Keratinocyte (primary cell): ENCODE measurements around the gene TUSC2.

Source experiments
- EZH2 ChIP-seq: IDR thresholded peaks from one replicate; pipeline ENCODE4 v1.6.1; 2012; ENCODE audit warnings: inconsistent platforms, mild to moderate bottlenecking, low read length, moderate library complexity
- TF ChIP-seq, protein P1 (sequence below), 3 experiments: IDR thresholded peaks in 1 of 3; conservative IDR thresholded peaks in 1 of 3; optimal IDR thresholded peaks in 1 of 3; 2 replicates in 2 of 3; 3 replicates in 1 of 3; pipeline versions ENCODE3 to v1.5.1; 2011; ENCODE audit warnings: low read length in 3 of 3, mild to moderate bottlenecking in 3 of 3, moderate library complexity in 2 of 3, control low read depth in 1 of 3, inconsistent platforms in 1 of 3; ENCODE audit not compliant: insufficient read depth in 2 of 3; ENCODE audit errors: extremely low read depth in 1 of 3

DNA sequence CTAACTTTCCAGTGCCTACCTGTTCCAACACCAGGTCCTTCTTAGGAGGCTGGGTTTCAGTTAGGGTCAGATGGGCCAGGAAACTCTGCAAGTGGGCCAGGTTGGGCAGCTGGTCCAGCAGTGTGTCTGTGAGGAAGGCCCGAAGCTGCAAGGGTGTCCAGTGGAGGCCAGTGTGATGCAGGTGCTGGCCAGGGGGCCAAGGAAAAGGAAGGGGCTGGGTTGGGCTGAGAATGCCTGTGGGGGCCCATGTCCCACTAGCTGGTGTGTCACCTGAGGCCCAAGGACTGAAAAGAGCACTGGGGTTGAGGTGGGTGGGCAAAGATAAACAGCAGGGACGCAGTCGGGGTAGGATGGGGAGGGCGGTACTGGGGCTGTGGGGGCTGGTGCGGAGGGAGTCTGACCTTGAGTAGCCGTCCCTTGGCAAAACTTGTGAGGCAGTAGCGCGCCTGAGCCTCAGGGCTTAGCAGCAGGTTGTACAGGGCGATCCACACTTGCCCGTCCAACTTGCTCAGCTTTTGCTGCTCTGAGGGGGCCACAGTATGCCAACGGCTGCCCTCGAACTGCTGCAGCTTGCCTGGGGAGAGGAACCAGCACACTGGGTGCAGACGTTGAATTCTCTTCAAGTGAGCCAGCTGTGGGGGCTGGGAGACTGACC, 14.1 kb upstream of the TUSC2 start:
- TF ChIP-seq, protein P1, sequence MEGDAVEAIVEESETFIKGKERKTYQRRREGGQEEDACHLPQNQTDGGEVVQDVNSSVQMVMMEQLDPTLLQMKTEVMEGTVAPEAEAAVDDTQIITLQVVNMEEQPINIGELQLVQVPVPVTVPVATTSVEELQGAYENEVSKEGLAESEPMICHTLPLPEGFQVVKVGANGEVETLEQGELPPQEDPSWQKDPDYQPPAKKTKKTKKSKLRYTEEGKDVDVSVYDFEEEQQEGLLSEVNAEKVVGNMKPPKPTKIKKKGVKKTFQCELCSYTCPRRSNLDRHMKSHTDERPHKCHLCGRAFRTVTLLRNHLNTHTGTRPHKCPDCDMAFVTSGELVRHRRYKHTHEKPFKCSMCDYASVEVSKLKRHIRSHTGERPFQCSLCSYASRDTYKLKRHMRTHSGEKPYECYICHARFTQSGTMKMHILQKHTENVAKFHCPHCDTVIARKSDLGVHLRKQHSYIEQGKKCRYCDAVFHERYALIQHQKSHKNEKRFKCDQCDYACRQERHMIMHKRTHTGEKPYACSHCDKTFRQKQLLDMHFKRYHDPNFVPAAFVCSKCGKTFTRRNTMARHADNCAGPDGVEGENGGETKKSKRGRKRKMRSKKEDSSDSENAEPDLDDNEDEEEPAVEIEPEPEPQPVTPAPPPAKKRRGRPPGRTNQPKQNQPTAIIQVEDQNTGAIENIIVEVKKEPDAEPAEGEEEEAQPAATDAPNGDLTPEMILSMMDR (optimal IDR thresholded peaks at IDR 0.05 in 1 of 3, IDR thresholded peaks at IDR 0.05 in 1 of 3, conservative IDR thresholded peaks at IDR 0.05 in 1 of 3; ENCODE audit: extremely low read depth in 1 of 3, insufficient read depth in 2 of 3, low read length in 3 of 3), result no peak
- TF ChIP-seq EZH2, result no peak
